ENCODE measurements around the gene TBC1D22A.

GRCh38 chr22:47206164-47206563 lies 443.7 kb downstream of the TBC1D22A start:
- TF ChIP-seq CTCF (IDR thresholded peaks at IDR 0.05) = no peak
- TF ChIP-seq POLR2A (IDR thresholded peaks at IDR 0.05) = no peak
